Measurements from ENCODE around the gene S1PR2.
"Not testable (repeated sequence)": the region's sequence is repeated elsewhere in the genome, so short reads cannot be mapped to it uniquely, and the experiment has no call there.

Gene S1PR2

GRCh38 chr19:10254244-10254643, 23.1 kb upstream of the S1PR2 start:
- DNase-seq (ENCODE audit: extremely low read depth, low read depth): no peak
- no peak for TF ChIP-seq CTCF (IDR thresholded peaks at IDR 0.05; ENCODE audit: low read depth, low read length, missing control alignments)
- H3K4me3 ChIP-seq (replicated peaks; ENCODE audit: low read depth, low read length): no peak overlapping the region

DNA sequence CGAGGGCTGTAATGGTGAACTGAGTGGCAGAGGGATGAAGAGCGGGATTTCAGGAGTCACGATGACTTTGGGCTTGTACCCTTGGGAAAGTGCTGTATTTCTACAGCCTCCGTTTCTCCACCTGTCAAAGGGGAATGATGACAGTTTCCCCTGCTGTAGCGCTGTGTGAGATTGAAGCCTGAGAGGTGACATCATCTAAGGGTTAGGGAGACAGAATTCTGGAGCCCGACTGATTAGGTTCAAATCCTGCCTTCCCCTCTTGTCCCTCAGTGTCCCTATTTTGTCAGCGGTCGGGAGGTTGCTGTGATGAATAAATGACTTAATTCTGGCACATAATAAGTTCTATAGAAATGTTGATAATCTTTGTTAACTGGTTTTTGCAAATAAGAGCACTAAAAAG, 21.6 kb upstream of the S1PR2 start:
- peak overlapping the region; percentile 98 for H3K4me3 ChIP-seq (replicated peaks; ENCODE audit: low read depth, low read length)
- DNase-seq (ENCODE audit: extremely low read depth, low read depth): no peak
- TF ChIP-seq CTCF (IDR thresholded peaks at IDR 0.05; ENCODE audit: low read depth, low read length, missing control alignments): no peak

- peak; percentile 96 for DNase-seq (ENCODE audit: extremely low read depth, low read depth)
- TF ChIP-seq CTCF (IDR thresholded peaks at IDR 0.05; ENCODE audit: low read depth, low read length, missing control alignments): no peak
- H3K4me3 ChIP-seq (replicated peaks; ENCODE audit: low read depth, low read length): peak within 1 kb of the TSS; percentile 98
These were observed 20.9 kb upstream of the S1PR2 start, which contains the start of gene MRPL4 for GRCh38 chr19:10251792-10252694. Gene MRPL4, plus strand, starts transcription at chr19:10252214. Its CDS starts 40 bp downstream, at chr19:10252254.

DNA sequence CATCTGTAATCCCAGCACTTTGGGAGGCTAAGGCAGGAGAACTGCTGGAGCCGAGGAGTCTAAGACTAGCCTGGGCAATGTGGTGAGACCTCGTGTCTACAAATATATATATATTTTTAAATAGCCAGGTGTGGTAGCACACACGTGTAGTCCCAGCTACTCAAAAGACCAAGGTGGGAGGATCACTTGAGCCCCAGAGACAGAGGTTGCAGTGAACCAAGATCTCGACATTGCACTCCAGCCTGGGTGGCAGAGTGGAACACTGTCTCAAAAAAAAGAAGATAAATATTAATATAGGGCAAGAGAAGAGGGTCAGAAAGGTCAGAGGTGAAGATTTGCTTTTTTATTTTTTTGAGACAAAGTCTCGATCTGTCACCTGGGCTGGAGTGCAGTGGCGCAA, 15.4 kb upstream of the S1PR2 start:
- no peak overlapping the region for H3K4me3 ChIP-seq (replicated peaks; ENCODE audit: low read depth, low read length)
- TF ChIP-seq CTCF (IDR thresholded peaks at IDR 0.05; ENCODE audit: low read depth, low read length, missing control alignments): no peak
- DNase-seq (ENCODE audit: extremely low read depth, low read depth): no peak

GRCh38 chr19:10245189-10245939, 14.2 kb upstream of the S1PR2 start:
- H3K4me3 ChIP-seq (replicated peaks; ENCODE audit: low read depth, low read length): no peak overlapping the region
- TF ChIP-seq CTCF (IDR thresholded peaks at IDR 0.05; ENCODE audit: low read depth, low read length, missing control alignments): no peak
- no peak for DNase-seq (ENCODE audit: extremely low read depth, low read depth)

GRCh38 chr19:10243606-10244005, 12.5 kb upstream of the S1PR2 start:
- TF ChIP-seq CTCF (IDR thresholded peaks at IDR 0.05; ENCODE audit: low read depth, low read length, missing control alignments): no peak
- no peak for DNase-seq (ENCODE audit: extremely low read depth, low read depth)
- H3K4me3 ChIP-seq (replicated peaks; ENCODE audit: low read depth, low read length): no peak overlapping the region

DNA sequence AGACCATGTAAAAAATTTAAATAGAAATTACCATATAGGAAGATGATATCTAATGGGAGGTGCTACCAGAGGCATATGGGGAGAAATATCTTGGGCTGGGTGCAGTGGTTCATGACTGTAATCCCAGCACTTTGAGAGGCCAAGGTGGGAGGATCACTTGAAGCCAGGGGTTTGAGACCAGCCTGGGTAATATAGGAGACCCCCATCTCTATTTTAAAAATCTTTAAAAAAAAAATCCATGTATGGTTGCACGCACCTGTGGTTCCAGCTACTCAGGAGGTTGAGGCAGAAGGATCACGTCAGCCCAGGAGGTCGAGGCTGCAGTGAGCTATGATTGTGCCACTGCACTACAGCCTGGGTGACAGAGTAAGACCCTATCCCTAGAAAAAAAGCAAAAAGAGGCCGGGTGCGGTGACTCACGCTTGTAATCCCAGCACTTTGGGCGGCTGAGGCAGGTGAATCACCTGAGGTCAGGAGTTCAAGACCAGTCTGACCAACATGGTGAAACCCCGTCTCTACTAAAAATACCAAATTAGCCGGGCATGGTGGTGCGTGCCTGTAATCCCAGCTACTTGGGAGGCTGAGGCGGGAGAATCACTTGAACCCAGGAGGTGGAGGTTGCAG, 10.8 kb upstream of the S1PR2 start:
- H3K4me3 ChIP-seq (replicated peaks; ENCODE audit: low read depth, low read length); DNase-seq (ENCODE audit: extremely low read depth, low read depth): not testable (repeated sequence)
